H1 (cell line): ENCODE data around the gene NBPF3. TPM values are rescaled to one million over a fixed set of nuclear protein-coding genes. Genes with fewer than 3 reads are reported as not detected.

Experiments used
- CEBPB ChIP-seq: IDR thresholded peaks from 2 replicates; pipeline ENCODE4 v1.6.1; 2012; ENCODE audit warnings: low read depth, low read length
- CHD7 ChIP-seq: fragments of 300-600 bp; sonication (generic); IDR thresholded peaks from 2 replicates; pipeline ENCODE4 v1.7.1; 2012; ENCODE audit warnings: low read length, moderate library complexity, mild to moderate bottlenecking, inconsistent platforms; ENCODE audit not compliant: insufficient replicate concordance
- EP300 ChIP-seq, 2 experiments: IDR thresholded peaks; 1 replicate in 1 of 2; 2 replicates in 1 of 2; pipeline ENCODE4 v1.6.1; 2011 to 2012; ENCODE audit warnings: low read depth in 2 of 2, low read length in 2 of 2, mild to moderate bottlenecking in 2 of 2, borderline replicate concordance in 1 of 2, inconsistent platforms in 1 of 2, moderate library complexity in 1 of 2
- GTF2F1 ChIP-seq: IDR thresholded peaks from 2 replicates; pipeline ENCODE4 v1.6.1; 2012; ENCODE audit warnings: low read depth, low read length, improper control_type of control experiment, borderline replicate concordance
- HDAC2 ChIP-seq, 2 experiments: fragments of 300-600 bp in 1 of 2; sonication (generic) in 1 of 2; IDR thresholded peaks; 2 replicates each; pipeline ENCODE4 v1.6.1; 2011 to 2012; ENCODE audit warnings: low read depth in 2 of 2, low read length in 2 of 2, mild to moderate bottlenecking in 2 of 2, moderate library complexity in 2 of 2, borderline replicate concordance in 1 of 2, inconsistent platforms in 1 of 2
- NANOG ChIP-seq: IDR thresholded peaks from 2 replicates; pipeline ENCODE4 v1.6.1; 2011; ENCODE audit warnings: low read length, low read depth, mild to moderate bottlenecking, inconsistent platforms; ENCODE audit not compliant: insufficient read depth, poor library complexity, severe bottlenecking
- PHF8 ChIP-seq: fragments of 200-600 bp; sonication (generic); conservative IDR thresholded peaks from 2 replicates; pipeline ENCODE4 v1.7.1; 2012; ENCODE audit warnings: low read depth, mild to moderate bottlenecking, inconsistent platforms, low read length, moderate library complexity
- SIX5 ChIP-seq: IDR thresholded peaks from 2 replicates; pipeline ENCODE4 v1.6.1; 2011; ENCODE audit warnings: mild to moderate bottlenecking, low read depth, low read length
- SUZ12 ChIP-seq: fragments of 200-600 bp; sonication (generic); IDR thresholded peaks from 2 replicates; pipeline ENCODE4 v1.6.1; 2012; ENCODE audit warnings: mild to moderate bottlenecking, inconsistent platforms, low read length, moderate library complexity, mixed read lengths
- TAF1 ChIP-seq: IDR thresholded peaks from 2 replicates; pipeline ENCODE4 v1.6.1; 2011; ENCODE audit warnings: mild to moderate bottlenecking, low read depth, low read length
- polyA plus RNA-seq, 7 experiments: library from polyadenylated mRNA; depleted of rRNA in 3 of 7; stranded (reverse) in 5 of 7; unstranded in 2 of 7; fragments of >200 nt in 5 of 7; fragments of 200-250 nt in 2 of 7; gene quantifications; 1 replicate in 5 of 7; 2 replicates in 1 of 7; 4 replicates in 1 of 7; pipeline versions ENCODE4 v1.2.1 to v1.2.3, GENCODE V29; 2011 to 2013; ENCODE audit warnings: missing spikeins in 2 of 7, mixed read lengths in 2 of 7
- total RNA-seq: library from RNA; stranded (reverse); fragmentation: NEBNext Ultra II Directional; extraction: Animal tissue kit (Norgen Biotek cat#: 25700); gene quantifications from 2 replicates; pipeline ENCODE4 v1.2.1, GENCODE V29; 2021

Gene NBPF3
- total and polyA plus RNA-seq, 2 of the 8 experiments (the other 6 are each of a cell fraction or from before 2014, with no cell fraction given) = 3.8 to 4.3 TPM

- TF ChIP-seq CHD7 (no peak), NANOG (no peak), HDAC2 (IDR thresholded peaks at IDR 0.05; ENCODE audit: borderline replicate concordance in 1 of 2, low read depth in 2 of 2, low read length in 2 of 2) (no peak), TAF1 (no peak), CEBPB (no peak), GTF2F1 (no peak), PHF8 (no peak), EP300 (IDR thresholded peaks at IDR 0.05; ENCODE audit: borderline replicate concordance in 1 of 2, low read depth in 2 of 2, low read length in 2 of 2) (no peak), SIX5 (no peak), SUZ12 (no peak)
Observed at GRCh38 chr1:21490774-21491487, 51.0 kb downstream of the NBPF3 start (continued).
